Bronchial epithelial cell (primary cell): Measurements from ENCODE around the gene CCDC102A. TPM values are rescaled to one million over a fixed set of nuclear protein-coding genes. Genes with fewer than 3 reads are reported as not detected.
A peak's percentile ranks its signal among the peaks of the same experiment; 100 is the strongest.

Experiments
- DNase-seq: peaks from one replicate; pipeline ENCODE4 v3.0.0-alpha.2; 2010; ENCODE audit warnings: low read depth
- FAIRE-seq: peaks from 2 replicates; lab custom pipeline; 2011; peaks lifted over from hg19 to GRCh38; lab: Jason Lieb, UNC
- H3K27me3 ChIP-seq: 2 replicates; pipeline ENCODE4 v1.5.1; 2011; ENCODE audit warnings: low read length; ENCODE audit not compliant: control insufficient read depth, insufficient read depth
- H3K36me3 ChIP-seq: 2 replicates; pipeline ENCODE4 v1.5.1; 2011; ENCODE audit warnings: low read length; ENCODE audit not compliant: control insufficient read depth, insufficient read depth
- H3K4me3 ChIP-seq: 2 replicates; pipeline ENCODE4 v1.5.1; 2011; ENCODE audit warnings: mild to moderate bottlenecking, low read depth, low read length, control low read depth
- CTCF ChIP-seq: IDR thresholded peaks from 2 replicates; pipeline ENCODE4 v1.5.1; 2011; ENCODE audit warnings: mild to moderate bottlenecking, moderate library complexity, low read length, control low read depth, inconsistent platforms; ENCODE audit not compliant: insufficient read depth, severe bottlenecking
- total RNA-seq: library from RNA; depleted of rRNA; stranded (reverse); fragments of >200 nt; gene quantifications from 2 replicates; pipeline ENCODE4 v1.2.1, GENCODE V29; 2014

CCDC102A gene
- total RNA-seq, 1 donor from 2014 or later = 2.1 TPM

- H3K36me3 ChIP-seq = no peaks in the 10 kb centered on the region
- FAIRE-seq = no peak
- TF ChIP-seq CTCF = no peak
Observed at GRCh38 chr16:57493767-57494166, 42.6 kb downstream of the CCDC102A start.

GRCh38 chr16:57489229-57489628 lies 47.1 kb downstream of the CCDC102A start:
- Histone ChIP-seq H3K27me3 (no peaks in the 10 kb centered on the region), H3K36me3 (no peaks in the 10 kb centered on the region), H3K4me3 (no peak overlapping the region)
- no peak for TF ChIP-seq CTCF
- FAIRE-seq (no peak), DNase-seq (no peak)

More at GRCh38 chr16:57493767-57494166, 42.6 kb downstream of the CCDC102A start:
- Histone ChIP-seq H3K4me3 (no peak overlapping the region), H3K27me3 (no peaks in the 10 kb centered on the region)
- no peak for DNase-seq

GRCh38 chr16:57486858-57487834 lies 49.2 kb downstream of the CCDC102A start:
- TF ChIP-seq CTCF = no peak
- Histone ChIP-seq H3K36me3 (no peaks in the 10 kb centered on the region), H3K27me3 (no peaks in the 10 kb centered on the region), H3K4me3 (no peak overlapping the region)
- DNase-seq (no peak), FAIRE-seq (no peak)

- DNase-seq (peak; percentile 62), FAIRE-seq (no peak)
- H3K4me3 ChIP-seq = peak within 1 kb of the TSS; percentile 64
Observed at GRCh38 chr16:57485916-57486857, 50.2 kb downstream of the CCDC102A start, which contains the start of gene DOK4. DOK4 (minus strand) TSS chr16:57486493; CDS start chr16:57479507, 6,986 bp downstream.

More at GRCh38 chr16:57485916-57486857, 50.2 kb downstream of the CCDC102A start, which contains the start of gene DOK4:
- Histone ChIP-seq H3K27me3 (no peaks in the 10 kb centered on the region), H3K36me3 (no peaks in the 10 kb centered on the region)
- no peak for TF ChIP-seq CTCF
